ENCODE measurements around the gene MME.
"Not testable (repeated sequence)": the region's sequence is repeated elsewhere in the genome, so short reads cannot be mapped to it uniquely, and the experiment has no call there.

Gene MME

DNA sequence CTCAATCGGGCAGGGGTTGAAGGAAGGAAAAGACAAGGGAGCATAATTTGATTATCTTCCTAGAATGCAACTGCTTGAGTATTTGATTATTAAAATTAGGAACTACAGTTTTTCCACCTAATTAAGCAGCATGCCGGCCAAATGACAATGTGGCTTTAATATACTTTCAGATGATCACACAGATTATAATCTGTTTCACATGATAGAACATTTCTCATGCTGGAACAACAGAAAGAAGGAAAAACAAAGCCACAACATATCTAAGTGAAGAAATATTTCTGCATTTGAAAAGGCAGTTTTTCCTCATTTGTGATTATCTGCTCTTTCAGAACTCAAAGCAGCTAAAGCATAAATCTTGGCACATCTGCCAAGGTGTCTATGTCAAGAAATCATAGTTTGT is 130.6 kb downstream of the MME start:
- DNase-seq (ENCODE audit: low read depth): no peak
- TF ChIP-seq, protein P1, sequence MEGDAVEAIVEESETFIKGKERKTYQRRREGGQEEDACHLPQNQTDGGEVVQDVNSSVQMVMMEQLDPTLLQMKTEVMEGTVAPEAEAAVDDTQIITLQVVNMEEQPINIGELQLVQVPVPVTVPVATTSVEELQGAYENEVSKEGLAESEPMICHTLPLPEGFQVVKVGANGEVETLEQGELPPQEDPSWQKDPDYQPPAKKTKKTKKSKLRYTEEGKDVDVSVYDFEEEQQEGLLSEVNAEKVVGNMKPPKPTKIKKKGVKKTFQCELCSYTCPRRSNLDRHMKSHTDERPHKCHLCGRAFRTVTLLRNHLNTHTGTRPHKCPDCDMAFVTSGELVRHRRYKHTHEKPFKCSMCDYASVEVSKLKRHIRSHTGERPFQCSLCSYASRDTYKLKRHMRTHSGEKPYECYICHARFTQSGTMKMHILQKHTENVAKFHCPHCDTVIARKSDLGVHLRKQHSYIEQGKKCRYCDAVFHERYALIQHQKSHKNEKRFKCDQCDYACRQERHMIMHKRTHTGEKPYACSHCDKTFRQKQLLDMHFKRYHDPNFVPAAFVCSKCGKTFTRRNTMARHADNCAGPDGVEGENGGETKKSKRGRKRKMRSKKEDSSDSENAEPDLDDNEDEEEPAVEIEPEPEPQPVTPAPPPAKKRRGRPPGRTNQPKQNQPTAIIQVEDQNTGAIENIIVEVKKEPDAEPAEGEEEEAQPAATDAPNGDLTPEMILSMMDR (IDR thresholded peaks at IDR 0.05; ENCODE audit: insufficient read depth, low read depth, low read length, missing control alignments): no peak

DNA sequence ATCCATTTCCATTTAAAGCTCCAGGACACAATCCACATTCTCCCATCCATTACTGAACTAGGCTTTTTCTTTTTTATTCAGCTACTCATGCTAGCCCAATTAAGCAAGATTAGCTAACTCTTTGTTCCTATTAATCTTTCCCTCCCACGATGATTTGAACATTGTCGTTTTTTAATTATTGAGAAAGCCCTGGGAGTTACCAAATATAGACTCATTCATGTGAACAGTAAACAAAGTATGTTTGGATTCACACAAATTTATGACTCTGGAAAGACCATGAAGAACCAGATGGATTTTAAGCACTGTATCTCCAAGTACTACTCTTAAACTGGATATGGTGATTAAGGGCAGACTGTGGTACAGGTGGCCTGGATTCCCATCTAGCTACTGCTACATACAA is 131.1 kb downstream of the MME start:
- DNase-seq (ENCODE audit: low read depth): no peak
- H3K4me3 ChIP-seq (ENCODE audit: low read length): no peak overlapping the region
- TF ChIP-seq, protein P1 (IDR thresholded peaks at IDR 0.05; ENCODE audit: insufficient read depth, low read depth, low read length, missing control alignments): no peak

More for the DNA sequence above, 130.6 kb downstream of the MME start:
- no peak overlapping the region for H3K4me3 ChIP-seq (ENCODE audit: low read length)

DNA sequence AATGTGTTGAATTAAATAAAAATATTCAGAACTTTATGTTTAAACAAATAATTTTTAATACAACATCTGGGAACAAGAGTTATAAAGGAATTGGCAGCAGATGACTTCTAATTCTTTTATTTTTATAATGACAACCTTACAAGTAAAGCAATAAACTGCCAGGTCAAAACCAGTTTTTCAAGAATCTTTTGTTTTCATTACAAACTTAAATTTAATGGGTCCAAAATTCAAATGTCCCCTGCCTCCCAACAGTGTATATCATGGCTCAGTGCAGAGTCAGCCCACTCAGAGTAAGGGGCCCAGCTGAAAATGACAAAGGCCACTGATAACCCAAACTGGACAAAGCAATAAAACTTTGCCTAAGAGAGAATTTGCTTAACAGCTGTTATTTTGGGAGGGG is 131.8 kb downstream of the MME start:
- no peak for DNase-seq (ENCODE audit: low read depth)
- TF ChIP-seq, protein P1 (IDR thresholded peaks at IDR 0.05; ENCODE audit: insufficient read depth, low read depth, low read length, missing control alignments): no peak
- no peak overlapping the region for H3K4me3 ChIP-seq (ENCODE audit: low read length)

DNA sequence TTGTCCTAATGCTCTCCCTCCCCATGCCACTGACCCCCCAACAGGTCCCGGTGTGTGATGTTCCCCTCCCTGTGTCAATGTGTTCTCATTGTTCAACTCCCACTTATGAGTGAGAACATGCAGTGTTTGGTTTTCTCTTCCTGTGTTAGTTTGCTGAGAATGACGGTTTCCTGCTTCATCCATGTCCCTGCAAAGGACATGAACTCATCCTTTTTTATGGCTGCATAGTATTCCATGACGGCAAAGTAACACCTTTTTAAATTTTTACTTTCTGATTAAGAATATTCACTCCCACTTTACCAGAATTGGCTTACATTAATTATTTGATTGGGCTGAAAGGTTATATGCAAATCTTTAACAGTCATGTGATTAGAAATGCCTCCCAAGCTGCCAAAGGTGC is 135.9 kb downstream of the MME start:
- H3K4me3 ChIP-seq (ENCODE audit: low read length); DNase-seq (ENCODE audit: low read depth): not testable (repeated sequence)

DNA sequence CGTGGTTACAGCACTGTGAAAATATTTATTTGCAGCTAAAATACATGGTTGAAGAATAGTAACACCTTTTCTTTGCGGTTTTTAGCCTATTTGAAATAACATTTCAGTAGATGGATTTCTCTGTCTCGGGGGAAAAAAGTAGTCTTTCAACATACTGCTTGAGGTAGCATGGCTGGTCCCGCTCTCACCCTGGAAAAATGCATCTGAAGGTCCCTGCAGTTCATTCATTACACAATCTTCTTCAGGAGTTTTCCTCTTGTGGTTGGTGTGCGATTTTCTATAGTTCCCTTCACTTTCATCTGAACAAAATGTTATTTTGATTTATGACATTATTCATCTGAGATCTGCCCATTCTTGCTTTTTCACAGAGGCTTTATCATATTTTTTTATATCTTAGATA is 137.5 kb downstream of the MME start:
- TF ChIP-seq, protein P1 (IDR thresholded peaks at IDR 0.05; ENCODE audit: insufficient read depth, low read depth, low read length, missing control alignments): no peak
- DNase-seq (ENCODE audit: low read depth): peak; percentile 48

DNA sequence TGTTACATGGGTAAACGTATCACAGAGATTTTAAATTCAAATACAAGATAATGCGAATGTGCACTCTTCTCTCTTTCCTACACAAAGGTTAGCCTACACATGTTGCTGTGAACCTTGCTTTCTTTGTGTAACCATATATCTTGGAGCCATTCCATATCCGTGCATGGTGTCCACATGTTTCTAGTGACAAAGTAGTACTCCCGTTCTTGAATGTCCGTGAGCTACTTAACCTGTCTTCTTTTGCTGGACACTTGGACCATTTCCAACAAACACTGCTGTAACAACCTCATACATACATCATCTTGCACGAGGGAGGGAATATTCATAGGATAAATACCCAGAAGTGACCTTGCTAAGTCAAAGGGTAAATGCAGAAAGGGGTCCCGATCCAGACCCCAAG is 138.3 kb downstream of the MME start:
- DNase-seq (ENCODE audit: low read depth): no peak

More for the DNA sequence above, 137.5 kb downstream of the MME start:
- H3K4me3 ChIP-seq (ENCODE audit: low read length): no peak overlapping the region

DNA sequence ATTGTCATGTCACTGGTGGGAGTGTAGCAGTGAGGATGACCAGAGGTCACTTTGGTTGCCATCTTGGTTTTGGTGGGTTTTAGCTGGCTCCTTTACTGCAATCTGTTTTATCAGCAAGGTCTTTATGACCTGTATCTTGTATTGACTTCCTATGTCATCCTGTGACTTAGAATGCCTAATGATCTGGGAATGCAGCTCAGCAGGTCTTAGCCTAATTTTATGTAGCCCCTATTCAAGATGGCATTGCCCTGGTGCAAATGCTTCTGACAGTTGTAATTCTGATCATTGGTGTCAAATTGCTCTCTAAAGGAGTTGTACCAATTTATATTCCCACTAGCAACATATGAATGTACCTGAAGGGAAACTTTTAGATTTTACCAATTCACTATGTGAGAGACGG is 139.0 kb downstream of the MME start:
- DNase-seq (ENCODE audit: low read depth): peak; percentile 30
- TF ChIP-seq, protein P1 (IDR thresholded peaks at IDR 0.05; ENCODE audit: insufficient read depth, low read depth, low read length, missing control alignments): no peak
- H3K4me3 ChIP-seq (ENCODE audit: low read length): no peak overlapping the region

More for the DNA sequence above, 138.3 kb downstream of the MME start:
- TF ChIP-seq, protein P1 (IDR thresholded peaks at IDR 0.05; ENCODE audit: insufficient read depth, low read depth, low read length, missing control alignments): no peak
- H3K4me3 ChIP-seq (ENCODE audit: low read length): no peak overlapping the region
